Small intestine (tissue), 7 donors: ENCODE results near the gene ELOA. TPM values are rescaled to one million over a fixed set of nuclear protein-coding genes. Genes with fewer than 3 reads are reported as not detected.
"Not testable (repeated sequence)": the region's sequence is repeated elsewhere in the genome, so short reads cannot be mapped to it uniquely, and the experiment has no call there.

Experiments
- DNase-seq, 2 donors: peaks; one replicate each; pipeline versions ENCODE4 v3.0.0 to v3.0.0-alpha.2; 2013
- FAIRE-seq: peaks from 2 replicates; lab custom pipeline; 2012; peaks lifted over from hg19 to GRCh38; lab: Jason Lieb, UNC
- H3K27ac ChIP-seq, 3 donors: one replicate each; pipeline ENCODE4 v1.5.1; 2013; ENCODE audit warnings: low read length in 2 of 3, mild to moderate bottlenecking in 2 of 3, control low read depth in 1 of 3, inconsistent platforms in 1 of 3, low read depth in 1 of 3, moderate library complexity in 1 of 3
- H3K27me3 ChIP-seq, 3 donors: one replicate each; pipeline ENCODE4 v1.6.1; 2013; ENCODE audit warnings: low read length in 3 of 3, inconsistent platforms in 1 of 3; ENCODE audit not compliant: control insufficient read depth in 3 of 3, insufficient read depth in 3 of 3
- H3K36me3 ChIP-seq, 3 donors: one replicate each; pipeline ENCODE4 v1.6.1; 2013; ENCODE audit warnings: low read length in 3 of 3, inconsistent platforms in 1 of 3, low read depth in 1 of 3, mild to moderate bottlenecking in 1 of 3, moderate library complexity in 1 of 3; ENCODE audit not compliant: control insufficient read depth in 3 of 3, insufficient read depth in 2 of 3
- H3K4me1 ChIP-seq, 3 donors: one replicate each; pipeline ENCODE4 v1.6.1; 2013; ENCODE audit warnings: low read length in 2 of 3, inconsistent platforms in 1 of 3, low read depth in 1 of 3, mild to moderate bottlenecking in 1 of 3, moderate library complexity in 1 of 3; ENCODE audit not compliant: control insufficient read depth in 3 of 3, insufficient read depth in 2 of 3
- H3K4me3 ChIP-seq, 3 donors: one replicate each; pipeline ENCODE4 v1.5.1; 2013; ENCODE audit warnings: low read length in 3 of 3, control low read depth in 1 of 3, inconsistent platforms in 1 of 3, low read depth in 1 of 3, mild to moderate bottlenecking in 1 of 3, moderate library complexity in 1 of 3
- H3K9me3 ChIP-seq, 2 donors: one replicate each; pipeline ENCODE4 v1.6.1; 2013; ENCODE audit warnings: low read depth in 1 of 2, low read length in 1 of 2; ENCODE audit not compliant: control insufficient read depth in 2 of 2, insufficient read depth in 1 of 2
- WGBS, 3 donors: extraction: QIAGEN DNeasy Blood & Tissue Kit; methylation state at CpG; one replicate each; pipeline ENCODE4 v1.1.7; 2013; 5-methylcytosine and 5-hydroxymethylcytosine counted together
- polyA plus RNA-seq, 4 donors: library from polyadenylated mRNA; stranded (reverse) in 3 of 4; unstranded in 1 of 4; fragments of 200-250 nt in 3 of 4; fragments of 120-200 nt in 1 of 4; gene quantifications; one replicate each; pipeline versions ENCODE4 v1.2.1 to v1.2.3, GENCODE V29; 2013
- donor health status: healthy with polysubstance abuse.
- donor health status: control.
- donor health status: control.
- donor health status: Bipolar disorder and iron deficiency.
- donor health status: healthy.

ELOA gene
- polyA plus RNA-seq, 4 donors: 8.4 to 25.2 (median 11.7) TPM

GRCh38 chr1:23722652-23723051 lies 20.6 kb upstream of the ELOA start:
- Histone ChIP-seq H3K9me3 (no peaks in the 10 kb centered on the region), H3K27ac (no peak overlapping the region), H3K4me3 (no peak overlapping the region), H3K36me3 (peaks cover 0 to 3% (median 0%) of the 10 kb centered on the region in 3 donors), H3K27me3 (no peaks in the 10 kb centered on the region), H3K4me1 (peaks cover 0 to 6% (median 0%) of the 10 kb centered on the region in 3 donors)
- 32 to 62% (median 51%) methylated on average over 3 of the region's 3 CpGs for WGBS, 3 donors
- no peak for FAIRE-seq
- DNase-seq: no peak

- H3K4me3 ChIP-seq: no peak overlapping the region
- H3K27me3 ChIP-seq: no peaks in the 10 kb centered on the region
- no peak overlapping the region for H3K27ac ChIP-seq
- FAIRE-seq: no peak
- H3K4me1 ChIP-seq: peaks cover 0 to 14% (median 3%) of the 10 kb centered on the region in 3 donors
- 87 to 92% (median 90%) methylated on average over 2 of the region's 2 CpGs for WGBS, 3 donors
- no peaks in the 10 kb centered on the region for H3K9me3 ChIP-seq
- no peak for DNase-seq
- no peaks in the 10 kb centered on the region for H3K36me3 ChIP-seq
Measured at GRCh38 chr1:23726686-23727085, 16.6 kb upstream of the ELOA start.

GRCh38 chr1:23727362-23727811 lies 15.9 kb upstream of the ELOA start:
- Histone ChIP-seq H3K4me1 (peaks cover 0 to 14% (median 3%) of the 10 kb centered on the region in 3 donors), H3K36me3 (no peaks in the 10 kb centered on the region), H3K27me3 (no peaks in the 10 kb centered on the region), H3K9me3 (no peaks in the 10 kb centered on the region), H3K27ac (peak overlapping the region in 2 of 3 donors; percentile 1 to 2), H3K4me3 (no peak overlapping the region)
- no peak for FAIRE-seq
- 44 to 72% (median 60%) methylated on average over 9 of the region's 9 CpGs for WGBS, 3 donors
- peak in 1 of 2 donors; percentile 45 for DNase-seq

GRCh38 chr1:23732363-23733224 lies 10.7 kb upstream of the ELOA start:
- no peak overlapping the region for H3K27ac ChIP-seq
- no peak for DNase-seq
- no peaks in the 10 kb centered on the region for H3K9me3 ChIP-seq
- peaks cover 0 to 8% (median 3%) of the 10 kb centered on the region in 3 donors for H3K4me1 ChIP-seq
- H3K36me3 ChIP-seq: no peaks in the 10 kb centered on the region
- no peak for FAIRE-seq
- H3K4me3 ChIP-seq: no peak overlapping the region
- 92 to 98% (median 94%) methylated on average over 10 of the region's 10 CpGs for WGBS, 3 donors
- H3K27me3 ChIP-seq: no peaks in the 10 kb centered on the region

GRCh38 chr1:23733281-23733680 lies 10.0 kb upstream of the ELOA start:
- 64 to 82% (median 67%) methylated on average over 5 of the region's 5 CpGs for WGBS, 3 donors
- not testable (repeated sequence) for H3K27me3 ChIP-seq, FAIRE-seq, H3K36me3 ChIP-seq, H3K4me1 ChIP-seq, H3K9me3 ChIP-seq, DNase-seq, H3K27ac ChIP-seq, H3K4me3 ChIP-seq

- FAIRE-seq: no peak
- peaks cover 0 to 4% (median 0%) of the 10 kb centered on the region in 3 donors for H3K36me3 ChIP-seq
- no peaks in the 10 kb centered on the region for H3K27me3 ChIP-seq
- 88 to 93% (median 92%) methylated on average over 7 of the region's 7 CpGs for WGBS, 3 donors
- DNase-seq: no peak
- no peaks in the 10 kb centered on the region for H3K4me1 ChIP-seq
- H3K27ac ChIP-seq: no peak overlapping the region
- no peak overlapping the region for H3K4me3 ChIP-seq
- no peaks in the 10 kb centered on the region for H3K9me3 ChIP-seq
Measured at GRCh38 chr1:23736437-23737134, 6.7 kb upstream of the ELOA start.

GRCh38 chr1:23741609-23742008 lies 1.7 kb upstream of the ELOA start:
- Histone ChIP-seq H3K4me3 (no peak overlapping the region), H3K27ac (no peak overlapping the region), H3K9me3 (no peaks in the 10 kb centered on the region), H3K4me1 (peaks cover 0 to 13% (median 4%) of the 10 kb centered on the region in 3 donors), H3K27me3 (no peaks in the 10 kb centered on the region), H3K36me3 (peaks cover 0 to 9% (median 0%) of the 10 kb centered on the region in 3 donors)
- FAIRE-seq (no peak), DNase-seq (no peak)
- 88 to 89% (median 89%) methylated on average over 5 of the region's 5 CpGs for WGBS, 3 donors

- peak overlapping the region; percentile 77 to 95 (median 85) for H3K4me3 ChIP-seq
- H3K27ac ChIP-seq: peak overlapping the region; percentile 69 to 94 (median 93)
- 4 to 7% (median 5%) methylated on average over 26 to 28 of the region's 28 CpGs for WGBS, 3 donors
- no peak for DNase-seq
- no peaks in the 10 kb centered on the region for H3K27me3 ChIP-seq
- H3K9me3 ChIP-seq: no peaks in the 10 kb centered on the region
- H3K4me1 ChIP-seq: peaks cover 0 to 13% (median 4%) of the 10 kb centered on the region in 3 donors
- H3K36me3 ChIP-seq: peaks cover 0 to 9% (median 0%) of the 10 kb centered on the region in 3 donors
- no peak for FAIRE-seq
Measured at GRCh38 chr1:23742670-23743286, 493 bp upstream of the ELOA start.
